Endodermal cell (in vitro differentiated cells): ENCODE measurements around the gene FILIP1. TPM values are rescaled to one million over a fixed set of nuclear protein-coding genes. Genes with fewer than 3 reads are reported as not detected.

Experiments
- DNase-seq: peaks from one replicate; pipeline ENCODE4 v3.0.0-alpha.2; 2017
- H3K27ac ChIP-seq: 2 replicates; pipeline ENCODE4 v1.5.1; 2013; ENCODE audit warnings: mild to moderate bottlenecking, low read depth, low read length, moderate library complexity
- H3K27me3 ChIP-seq: 2 replicates; pipeline ENCODE4 v1.6.1; 2013; ENCODE audit warnings: mild to moderate bottlenecking, low read length, moderate library complexity; ENCODE audit not compliant: insufficient read depth, control insufficient read depth, poor library complexity, severe bottlenecking
- H3K36me3 ChIP-seq: 2 replicates; pipeline ENCODE4 v1.7.0; 2013; ENCODE audit warnings: mild to moderate bottlenecking, low read length, moderate library complexity; ENCODE audit not compliant: control insufficient read depth, insufficient read depth
- H3K4me1 ChIP-seq: one replicate; pipeline ENCODE4 v1.7.0; 2013; ENCODE audit warnings: low read length; ENCODE audit not compliant: control insufficient read depth, insufficient read depth
- H3K4me3 ChIP-seq: 2 replicates; pipeline ENCODE4 v1.5.1; 2013; ENCODE audit warnings: mild to moderate bottlenecking, low read length, moderate library complexity
- H3K9ac ChIP-seq: 2 replicates; pipeline ENCODE4 v1.6.1; 2013; ENCODE audit warnings: mild to moderate bottlenecking, low read length, moderate library complexity; ENCODE audit not compliant: poor library complexity, severe bottlenecking; ENCODE audit errors: extremely low read depth
- H3K9me3 ChIP-seq: 2 replicates; pipeline ENCODE4 v1.6.1; 2013; ENCODE audit warnings: mild to moderate bottlenecking, low read length, moderate library complexity; ENCODE audit not compliant: control insufficient read depth
- H3K27ac Mint-ChIP-seq: 2 replicates; pipeline ENCODE4 v1.8.0; 2020; ENCODE audit warnings: mixed read lengths
- H3K27me3 Mint-ChIP-seq: 2 replicates; pipeline ENCODE4 v1.8.0; 2021; ENCODE audit warnings: mild to moderate bottlenecking, mixed read lengths; ENCODE audit not compliant: insufficient read depth
- H3K36me3 Mint-ChIP-seq: 2 replicates; pipeline ENCODE4 v1.8.0; 2020; ENCODE audit warnings: low read depth, mixed read lengths
- H3K4me1 Mint-ChIP-seq: 2 replicates; pipeline ENCODE4 v1.8.0; 2020; ENCODE audit warnings: mixed read lengths
- H3K4me3 Mint-ChIP-seq: 2 replicates; pipeline ENCODE4 v1.8.0; 2020; ENCODE audit warnings: mild to moderate bottlenecking, moderate library complexity, mixed read lengths
- H3K9me3 Mint-ChIP-seq: 2 replicates; pipeline ENCODE4 v1.8.0; 2020; ENCODE audit warnings: mild to moderate bottlenecking, mixed read lengths
- CTCF ChIP-seq: fragments of 200-600 bp; sonication (generic); conservative IDR thresholded peaks from 2 replicates; pipeline ENCODE4 v1.5.0; 2021; ENCODE audit warnings: antibody characterized with exemption, mild to moderate bottlenecking
- WGBS, 2 experiments: methylation state at CpG; one replicate each; pipeline versions ENCODE4 v1.1.5 to v1.1.7; 2013; ENCODE audit warnings: missing lambda C conversion rate in 2 of 2, mixed read lengths in 1 of 2; ENCODE audit not compliant: insufficient coverage in 1 of 2, insufficient read length in 1 of 2; 5-methylcytosine and 5-hydroxymethylcytosine counted together
- total RNA-seq, 2 donors: library from RNA; stranded (reverse); fragmentation: NEBNext Ultra II Directional in 1 of 2; extraction: Animal tissue kit (Norgen Biotek cat#: 25700) in 1 of 2; gene quantifications; 2 replicates in 1 of 2; 3 replicates in 1 of 2; pipeline ENCODE4 v1.2.1, GENCODE V29; 2021

FILIP1 gene
- total RNA-seq, 2 donors from 2014 or later = 0.35 TPM

- no peak overlapping the region for H3K27ac ChIP-seq
- TF ChIP-seq CTCF = no peak
- H3K36me3 Mint-ChIP-seq = no peaks in the 10 kb centered on the region
- H3K27me3 Mint-ChIP-seq = no peaks in the 10 kb centered on the region
- DNase-seq = no peak
- H3K9me3 Mint-ChIP-seq = no peaks in the 10 kb centered on the region
- no peaks in the 10 kb centered on the region for H3K27me3 ChIP-seq
- no peak overlapping the region for H3K27ac Mint-ChIP-seq
- no peaks in the 10 kb centered on the region for H3K4me1 ChIP-seq
- no peak overlapping the region for H3K4me3 ChIP-seq
- H3K9ac ChIP-seq = no peak overlapping the region
- no peaks in the 10 kb centered on the region for H3K4me1 Mint-ChIP-seq
- WGBS, 2 experiments = 86% methylated on average over 1 of the region's 1 CpG; no CpG with 5 or more reads in 1 of the 2 experiments
- no peak overlapping the region for H3K4me3 Mint-ChIP-seq
- no peaks in the 10 kb centered on the region for H3K9me3 ChIP-seq
- no peaks in the 10 kb centered on the region for H3K36me3 ChIP-seq
These were observed 20.7 kb downstream of the FILIP1 start for GRCh38 chr6:75472885-75473284.

GRCh38 chr6:75467966-75468365, 25.6 kb downstream of the FILIP1 start:
- Mint-ChIP-seq H3K36me3 (no peaks in the 10 kb centered on the region), H3K27me3 (no peaks in the 10 kb centered on the region), H3K9me3 (no peaks in the 10 kb centered on the region), H3K4me1 (no peaks in the 10 kb centered on the region), H3K4me3 (no peak overlapping the region), H3K27ac (no peak overlapping the region)
- H3K27ac ChIP-seq = no peak overlapping the region
- H3K9ac ChIP-seq = no peak overlapping the region
- H3K36me3 ChIP-seq = no peaks in the 10 kb centered on the region
- H3K4me3 ChIP-seq = no peak overlapping the region
- no peaks in the 10 kb centered on the region for H3K4me1 ChIP-seq
- no peaks in the 10 kb centered on the region for H3K27me3 ChIP-seq
- no peaks in the 10 kb centered on the region for H3K9me3 ChIP-seq
- DNase-seq = no peak
- 73 to 75% methylated on average over 3 of the region's 3 CpGs for WGBS, 2 experiments
- no peak for TF ChIP-seq CTCF

- Histone ChIP-seq H3K9me3 (no peaks in the 10 kb centered on the region), H3K36me3 (no peaks in the 10 kb centered on the region), H3K4me3 (no peak overlapping the region), H3K27ac (no peak overlapping the region), H3K9ac (no peak overlapping the region), H3K27me3 (no peaks in the 10 kb centered on the region), H3K4me1 (no peaks in the 10 kb centered on the region)
- no peak overlapping the region for H3K27ac Mint-ChIP-seq
- DNase-seq = no peak
- H3K9me3 Mint-ChIP-seq = no peaks in the 10 kb centered on the region
- H3K4me3 Mint-ChIP-seq = no peak overlapping the region
- WGBS, 2 experiments = 89 to 100% methylated on average over 2 to 4 of the region's 4 CpGs
- no peak for TF ChIP-seq CTCF
- H3K4me1 Mint-ChIP-seq = no peaks in the 10 kb centered on the region
- H3K27me3 Mint-ChIP-seq = no peaks in the 10 kb centered on the region
- H3K36me3 Mint-ChIP-seq = no peaks in the 10 kb centered on the region
These were observed 26.3 kb downstream of the FILIP1 start for GRCh38 chr6:75467284-75467683.
